H1 (cell line): ENCODE results near the gene POLR2I. TPM values are rescaled to one million over a fixed set of nuclear protein-coding genes. Genes with fewer than 3 reads are reported as not detected.

Experiments
- ASH2L ChIP-seq: fragments of 200-600, 300-600 bp; sonication (generic); IDR thresholded peaks from one replicate; pipeline ENCODE4 v1.7.1; 2017; ENCODE audit warnings: low read length
- EP300 ChIP-seq, 2 experiments: IDR thresholded peaks; 1 replicate in 1 of 2; 2 replicates in 1 of 2; pipeline ENCODE4 v1.6.1; 2011 to 2012; ENCODE audit warnings: low read depth in 2 of 2, low read length in 2 of 2, mild to moderate bottlenecking in 2 of 2, borderline replicate concordance in 1 of 2, inconsistent platforms in 1 of 2, moderate library complexity in 1 of 2
- KDM4A ChIP-seq: IDR thresholded peaks from one replicate; pipeline ENCODE4 v1.7.1; 2012; ENCODE audit warnings: low read depth, mild to moderate bottlenecking, moderate library complexity, low read length, inconsistent platforms; ENCODE audit not compliant: severe bottlenecking
- MAX ChIP-seq: IDR thresholded peaks from 2 replicates; pipeline ENCODE4 v1.6.1; 2012; ENCODE audit warnings: inconsistent platforms
- POLR2A ChIP-seq, 2 experiments: IDR thresholded peaks; 1 replicate in 1 of 2; 2 replicates in 1 of 2; pipeline ENCODE4 v1.6.1; 2011; ENCODE audit warnings: low read depth in 2 of 2, low read length in 2 of 2, mild to moderate bottlenecking in 2 of 2; ENCODE audit errors: control extremely low read depth in 1 of 2
- TAF1 ChIP-seq: IDR thresholded peaks from 2 replicates; pipeline ENCODE4 v1.6.1; 2011; ENCODE audit warnings: mild to moderate bottlenecking, low read depth, low read length
- polyA plus RNA-seq, 7 experiments: library from polyadenylated mRNA; depleted of rRNA in 3 of 7; stranded (reverse) in 5 of 7; unstranded in 2 of 7; fragments of >200 nt in 5 of 7; fragments of 200-250 nt in 2 of 7; gene quantifications; 1 replicate in 5 of 7; 2 replicates in 1 of 7; 4 replicates in 1 of 7; pipeline versions ENCODE4 v1.2.1 to v1.2.3, GENCODE V29; 2011 to 2013; ENCODE audit warnings: missing spikeins in 2 of 7, mixed read lengths in 2 of 7
- total RNA-seq: library from RNA; stranded (reverse); fragmentation: NEBNext Ultra II Directional; extraction: Animal tissue kit (Norgen Biotek cat#: 25700); gene quantifications from 2 replicates; pipeline ENCODE4 v1.2.1, GENCODE V29; 2021

POLR2I gene
- total and polyA plus RNA-seq, 2 of the 8 experiments (the other 6 are each of a cell fraction or from before 2014, with no cell fraction given): 143 to 150 TPM

DNA sequence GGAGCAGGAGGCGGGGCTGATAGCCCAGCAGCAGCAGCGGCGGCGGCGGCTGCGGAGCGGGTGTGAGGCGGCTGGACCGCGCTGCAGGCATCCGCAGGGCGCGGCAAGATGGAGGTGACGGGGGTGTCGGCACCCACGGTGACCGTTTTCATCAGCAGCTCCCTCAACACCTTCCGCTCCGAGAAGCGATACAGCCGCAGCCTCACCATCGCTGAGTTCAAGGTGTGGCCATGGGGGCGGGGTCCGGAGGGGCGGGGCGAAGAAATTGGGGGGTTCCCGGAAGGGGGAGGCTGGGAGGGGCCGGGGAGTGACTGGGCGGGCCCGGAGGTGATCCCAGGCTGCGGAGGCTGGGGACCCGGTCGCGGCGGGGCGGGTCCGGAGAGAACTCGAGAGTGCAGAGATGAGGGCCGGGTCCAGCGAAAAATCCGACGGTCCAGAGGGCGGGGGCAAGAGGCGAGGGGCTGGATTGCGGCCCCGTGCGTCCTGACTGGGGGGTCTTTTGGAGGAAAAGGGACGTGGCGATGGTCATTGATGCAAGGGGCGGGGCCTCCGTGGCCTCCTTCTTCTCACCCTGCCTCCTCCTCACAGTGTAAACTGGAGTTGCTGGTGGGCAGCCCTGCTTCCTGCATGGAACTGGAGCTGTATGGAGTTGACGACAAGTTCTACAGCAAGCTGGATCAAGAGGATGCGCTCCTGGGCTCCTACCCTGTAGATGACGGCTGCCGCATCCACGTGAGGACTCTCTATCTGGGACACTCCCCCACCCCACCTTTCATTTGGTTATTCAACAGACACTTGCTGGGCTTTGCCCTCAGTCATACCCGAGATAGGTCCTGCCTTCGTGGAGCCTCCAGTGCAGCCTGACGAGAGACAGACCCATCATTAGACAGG is 1.0 kb upstream of the POLR2I start, which contains the start of gene TBCB (continued):
- TF ChIP-seq TAF1 (peak; percentile 31; the same call in 1 of the 2 replicates), ASH2L (peak; percentile 8), EP300 (IDR thresholded peaks at IDR 0.05; ENCODE audit: borderline replicate concordance in 1 of 2, low read depth in 2 of 2, low read length in 2 of 2) (no peak), KDM4A (peak; percentile 50), MAX (peak; percentile 39; the same call in 1 of the 2 replicates), POLR2A (IDR thresholded peaks at IDR 0.05; ENCODE audit: control extremely low read depth in 1 of 2, low read depth in 2 of 2, low read length in 2 of 2) (peak; percentile 12 to 32; a peak in 2 of 3 replicates)
